ENCODE results near the gene MSI2.
A peak's percentile ranks its signal among the peaks of the same experiment; 100 is the strongest.

Gene MSI2

DNA sequence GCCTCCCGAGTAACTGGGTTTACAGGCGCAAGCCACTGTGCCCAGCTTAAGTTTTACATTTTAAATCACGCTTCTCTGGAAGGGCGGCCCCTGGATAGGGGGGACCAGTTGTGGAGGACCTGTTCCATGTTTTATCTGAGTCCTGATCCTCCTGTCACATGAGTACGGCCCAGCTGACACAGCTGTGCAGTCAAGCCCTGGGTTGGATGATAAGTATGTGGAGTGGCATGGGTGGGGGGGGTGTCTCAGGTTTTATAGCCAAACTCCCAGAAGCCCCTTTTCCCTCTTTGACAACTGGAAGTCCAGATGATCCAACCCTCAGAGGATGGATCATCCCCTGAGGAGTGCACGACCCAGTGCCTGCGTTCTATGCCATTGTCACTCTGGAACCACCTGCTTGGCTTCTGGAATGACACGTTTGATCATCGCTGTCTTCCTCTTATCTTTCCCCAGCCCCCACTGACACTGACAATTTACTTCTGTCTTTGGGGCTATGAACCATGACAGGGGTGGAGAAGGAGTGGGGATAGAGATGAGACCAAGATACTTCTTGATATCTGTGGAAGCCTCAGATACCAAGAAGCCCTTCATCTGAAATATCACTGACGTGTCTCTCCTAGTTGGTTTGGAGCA, 191.2 kb downstream of the MSI2 start:
- no peak for DNase-seq

DNA sequence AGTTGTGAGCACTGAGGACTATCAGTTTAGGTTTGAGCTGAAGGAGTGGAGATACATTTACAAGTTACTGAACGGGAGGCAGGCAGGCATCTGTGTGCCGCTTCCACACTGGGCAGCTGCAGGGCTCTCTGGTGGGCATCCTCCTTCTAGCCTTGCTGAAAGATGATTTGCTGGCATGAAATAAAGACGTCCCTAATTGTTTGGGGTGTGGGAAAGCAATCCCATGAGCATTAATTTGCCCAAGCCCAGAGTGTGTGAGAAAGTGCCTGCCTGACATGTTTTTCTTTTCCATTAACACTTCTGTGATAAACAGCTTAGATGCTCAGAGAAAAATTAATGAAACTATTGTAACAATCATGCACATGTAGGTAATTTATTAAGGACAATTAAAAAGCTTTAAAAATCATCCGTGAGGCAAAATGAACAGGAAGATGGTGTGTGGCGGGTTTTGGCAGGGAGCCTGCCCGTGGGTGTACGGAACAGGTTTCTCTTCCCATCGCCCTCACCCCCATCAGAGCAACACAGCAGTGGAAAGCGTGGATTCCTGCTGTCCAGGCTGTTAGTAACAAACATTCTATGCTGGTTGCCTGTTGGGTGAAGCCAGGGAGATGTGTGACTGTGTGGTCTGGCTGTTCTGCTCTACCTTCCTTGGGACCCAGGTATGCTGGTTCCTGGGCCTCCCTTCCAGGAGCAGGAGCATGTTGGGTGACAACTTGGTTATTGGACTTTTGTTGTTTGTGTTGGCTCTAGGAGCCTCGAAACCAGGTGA, 191.9 kb downstream of the MSI2 start:
- DNase-seq = no peak

- DNase-seq = no peak
Measured at GRCh38 chr17:57448759-57449283, 192.5 kb downstream of the MSI2 start.

DNA sequence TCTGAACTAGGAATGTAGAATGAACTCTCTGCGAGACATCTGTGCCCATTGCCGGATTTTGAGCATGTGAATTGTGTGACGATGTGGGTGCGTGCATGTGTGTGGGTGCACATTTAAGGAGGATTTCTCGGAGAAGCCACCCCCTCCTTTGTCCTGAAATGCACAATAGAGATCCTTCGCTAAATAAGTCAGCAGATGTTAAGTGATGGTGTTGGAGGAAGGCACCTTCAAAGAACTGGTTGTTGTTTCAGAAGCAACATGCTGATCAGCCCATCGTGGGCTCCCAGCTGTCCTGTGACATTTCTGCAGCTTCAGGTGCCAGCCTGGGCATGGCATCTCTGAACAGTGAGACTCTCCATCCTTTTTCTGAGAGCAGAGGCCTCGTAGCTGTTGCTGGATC, 194.9 kb downstream of the MSI2 start:
- no peak for DNase-seq

DNA sequence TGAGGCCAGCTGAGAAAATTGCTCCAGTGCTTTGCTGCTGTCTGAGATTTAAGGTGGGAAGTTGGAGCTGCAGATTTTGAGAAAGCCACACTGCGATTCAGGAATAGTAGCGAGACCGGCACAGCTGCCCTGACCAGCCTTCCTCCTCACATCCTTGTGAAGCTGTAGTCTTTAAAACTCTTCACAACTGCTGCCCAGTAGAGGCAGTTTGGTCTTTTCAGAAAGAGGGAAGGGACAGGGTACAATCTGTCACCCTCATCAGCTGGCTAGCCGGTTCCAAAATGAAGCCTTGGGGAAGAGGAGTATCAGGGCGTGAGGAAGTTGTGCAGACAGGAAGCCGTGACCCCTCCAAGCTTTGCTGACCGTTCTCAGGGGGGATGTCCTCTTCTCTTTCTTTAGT, 195.3 kb downstream of the MSI2 start:
- DNase-seq = no peak

DNA sequence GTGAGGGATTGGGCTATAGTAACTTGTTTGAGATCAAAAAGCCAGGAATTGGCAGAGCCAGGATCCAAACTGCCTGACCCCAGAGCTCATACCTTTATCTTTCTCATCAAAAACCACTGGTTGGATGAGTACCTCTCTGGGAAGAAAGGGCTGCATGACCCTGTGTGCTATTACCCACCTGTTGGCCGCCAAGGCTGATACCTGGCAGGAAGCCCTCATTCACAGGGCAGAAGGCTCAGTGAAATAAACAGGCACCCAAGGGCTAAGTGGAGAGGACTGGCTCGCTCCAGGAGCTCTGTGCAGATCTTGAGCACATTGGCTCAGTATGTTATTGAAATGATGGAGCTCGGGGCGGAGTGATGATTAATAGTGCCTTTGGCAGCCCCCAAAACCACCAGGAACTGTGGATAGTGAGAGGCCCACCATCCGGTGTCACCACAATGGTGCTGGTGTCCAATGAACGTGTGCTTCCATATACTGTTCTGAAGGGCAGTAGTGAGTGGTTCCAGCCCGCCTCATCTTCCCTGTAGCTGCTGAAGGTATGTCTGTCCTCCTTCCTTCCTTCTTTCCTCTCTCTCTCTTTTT, 197.6 kb downstream of the MSI2 start:
- DNase-seq = no peak

GRCh38 chr17:57454729-57455062, 198.4 kb downstream of the MSI2 start:
- DNase-seq = no peak

- peak; percentile 78 for DNase-seq
Measured at GRCh38 chr17:57455063-57455914, 199.0 kb downstream of the MSI2 start.

- no peak for DNase-seq
Measured at GRCh38 chr17:57456622-57457021, 200.3 kb downstream of the MSI2 start.

GRCh38 chr17:57457188-57457587, 200.9 kb downstream of the MSI2 start:
- DNase-seq = no peak

DNA sequence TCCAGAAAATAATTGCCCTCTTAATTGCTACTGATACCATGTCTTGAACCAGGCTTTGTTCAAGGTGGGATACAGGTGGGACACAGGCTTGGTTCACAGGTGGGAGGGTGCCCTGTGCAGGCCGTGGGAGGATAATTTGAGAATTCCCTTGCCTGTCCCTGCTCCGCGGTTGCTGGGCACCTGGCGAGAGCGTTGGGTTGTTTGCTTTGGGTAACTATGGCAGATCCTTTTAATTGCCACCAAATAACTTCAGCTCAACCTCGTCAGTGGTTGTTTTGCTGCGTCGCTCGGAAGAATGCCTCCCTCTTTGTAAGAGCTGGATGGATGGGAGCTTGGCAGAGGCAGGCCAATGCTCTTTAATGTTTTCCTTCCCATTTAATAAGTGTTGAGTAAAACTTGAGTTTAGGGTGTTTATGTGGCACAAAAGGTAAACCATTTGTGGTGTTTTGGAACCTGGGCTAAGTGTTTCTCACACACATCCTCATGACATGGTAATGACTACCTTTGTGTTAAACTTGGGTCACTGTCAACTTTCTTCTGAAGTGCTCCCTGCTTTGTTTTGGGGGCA, 202.5 kb downstream of the MSI2 start:
- no peak for DNase-seq

GRCh38 chr17:57459286-57459915, 203.1 kb downstream of the MSI2 start:
- no peak for DNase-seq

GRCh38 chr17:57461082-57461481, 204.8 kb downstream of the MSI2 start:
- no peak for DNase-seq

DNA sequence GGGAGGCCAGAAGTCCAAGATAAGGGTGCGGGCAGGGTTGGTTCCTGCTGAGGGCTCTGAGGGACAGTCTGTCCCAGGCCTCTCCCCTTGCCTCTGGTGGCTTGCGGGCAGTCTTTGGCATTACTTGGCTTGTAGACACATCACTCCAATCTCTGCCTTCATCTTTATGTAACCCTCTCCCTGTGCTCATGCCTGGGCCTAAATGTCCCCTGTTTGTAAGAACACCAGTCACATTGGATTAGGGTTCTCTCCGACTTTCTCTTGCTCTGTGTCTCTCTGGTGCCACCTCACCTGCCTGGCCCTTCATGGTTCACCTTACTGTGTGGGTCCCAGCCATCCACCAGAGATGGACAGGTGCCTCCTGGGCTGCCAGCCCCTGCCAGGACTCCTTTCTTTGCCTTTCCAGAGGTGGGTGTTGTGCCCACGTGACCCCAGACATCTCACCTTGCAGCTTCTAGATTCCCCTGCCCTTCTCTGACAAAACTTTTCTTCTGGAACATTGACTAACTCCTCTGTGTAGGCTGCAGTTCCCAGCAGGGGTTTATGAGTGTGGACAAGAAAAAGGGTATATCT, 205.8 kb downstream of the MSI2 start:
- DNase-seq = no peak

- DNase-seq = peak; percentile 87
Measured at GRCh38 chr17:57463103-57463885, 207.0 kb downstream of the MSI2 start.

DNA sequence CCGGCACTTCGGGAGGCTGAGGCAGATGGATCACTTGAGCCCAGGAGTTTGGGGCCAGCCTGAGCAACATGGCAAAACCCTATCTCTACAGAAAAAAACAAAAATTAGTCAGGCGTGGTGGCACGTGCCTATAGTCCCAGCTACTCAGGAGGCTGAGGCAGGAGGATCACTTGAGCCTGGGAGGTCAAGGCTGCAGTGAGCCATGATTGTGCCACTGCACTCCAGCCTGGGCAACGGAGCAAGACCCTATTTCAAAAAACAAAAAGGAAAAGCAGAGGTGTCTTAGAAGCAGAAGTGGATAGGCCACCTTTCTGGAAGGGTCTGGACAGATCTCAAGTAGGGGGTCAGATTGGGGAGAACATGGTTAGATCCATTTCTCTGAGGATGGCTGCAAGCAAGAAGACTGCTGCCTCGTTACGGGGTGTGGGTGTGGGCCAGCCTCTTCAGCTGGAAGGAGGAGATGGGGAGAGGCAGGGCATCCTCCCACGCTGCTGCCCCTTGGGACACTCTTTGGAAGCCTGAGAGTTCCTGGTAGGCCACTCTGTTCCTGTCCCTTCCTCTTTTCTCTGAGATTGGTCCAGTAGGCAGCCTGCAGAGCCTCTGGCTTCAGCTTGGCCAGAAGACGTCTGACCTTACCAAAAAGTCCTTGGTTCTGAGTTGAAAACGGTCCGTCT, 208.0 kb downstream of the MSI2 start:
- no peak for DNase-seq

DNA sequence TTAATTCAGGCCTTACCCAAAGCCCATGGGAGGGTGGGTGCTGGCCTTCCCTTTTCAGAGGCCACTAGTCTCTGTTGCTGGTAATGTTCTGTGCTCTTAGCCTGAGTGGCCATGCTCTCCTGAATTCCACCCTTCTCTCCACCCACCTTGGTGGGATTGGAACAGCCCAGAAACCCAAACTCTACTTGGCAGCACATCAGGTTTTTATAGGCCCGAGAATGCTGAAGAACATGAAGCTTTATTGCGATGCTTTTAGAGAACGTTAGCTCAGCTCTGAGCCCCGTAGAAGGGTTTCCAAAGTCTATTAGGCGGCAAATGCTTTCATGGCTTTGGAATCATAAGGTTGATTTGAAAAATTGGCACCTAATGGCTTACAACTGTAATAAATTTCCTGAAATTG, 209.3 kb downstream of the MSI2 start:
- DNase-seq = no peak

- no peak for DNase-seq
Measured at GRCh38 chr17:57466017-57466471, 209.7 kb downstream of the MSI2 start.

DNA sequence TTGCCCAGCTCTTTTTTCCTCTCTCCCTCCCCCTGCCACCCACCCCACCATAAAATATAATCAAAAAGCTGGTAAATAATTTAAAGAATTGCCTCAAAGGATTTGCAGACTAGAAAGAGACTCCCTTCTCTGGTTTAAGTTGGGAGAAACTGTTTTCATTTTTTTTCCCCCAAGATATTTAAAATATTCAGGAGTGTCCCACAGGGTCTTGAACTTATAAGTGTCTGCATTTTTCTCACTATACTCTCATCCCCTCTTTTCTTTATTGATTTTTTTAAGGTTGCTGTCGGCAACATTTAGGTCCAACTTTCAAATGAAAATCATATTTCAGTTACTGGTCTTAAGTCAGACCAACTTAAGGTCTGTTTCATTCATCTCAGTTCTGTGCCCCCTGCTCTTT, 210.2 kb downstream of the MSI2 start:
- no peak for DNase-seq

DNA sequence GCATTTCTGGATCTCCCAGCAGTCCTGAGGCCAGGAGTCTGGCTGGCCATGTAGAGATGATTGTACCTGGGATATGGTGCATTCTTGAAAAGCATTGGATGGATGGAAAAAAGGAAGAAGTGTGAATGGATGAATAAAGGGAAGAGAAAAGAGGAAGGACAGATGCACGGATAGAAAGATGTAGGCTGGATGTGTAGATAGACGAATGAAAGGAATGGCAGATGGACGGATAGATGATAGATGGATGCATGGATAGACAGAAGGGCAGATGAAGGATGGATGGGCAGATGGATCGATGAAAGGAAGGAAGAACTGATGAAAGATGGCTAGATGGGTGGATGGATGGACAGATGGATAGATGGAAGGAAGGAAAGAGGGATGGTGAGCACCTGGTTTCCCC, 210.9 kb downstream of the MSI2 start:
- no peak for DNase-seq

GRCh38 chr17:57467801-57468200, 211.5 kb downstream of the MSI2 start:
- DNase-seq = no peak

Measured in activated CD8-positive, alpha-beta memory T cell treated with anti-CD3 and anti-CD28 coated beads for 24 hours (primary cell).